PFSK-1 (cell line): ENCODE results near the gene GATA3.

Experiments used
- POLR2AphosphoS5 ChIP-seq: IDR thresholded peaks from 2 replicates; pipeline ENCODE4 v1.6.1; 2012; ENCODE audit warnings: low read depth, mild to moderate bottlenecking, control low read depth, low read length, moderate library complexity
- REST ChIP-seq, 2 experiments: IDR thresholded peaks; 2 replicates each; pipeline versions ENCODE4 v1.6.1 to v1.8.0; 2011 to 2012; ENCODE audit warnings: low read depth in 2 of 2, low read length in 2 of 2, control low read depth in 1 of 2, inconsistent platforms in 1 of 2, mild to moderate bottlenecking in 1 of 2, moderate library complexity in 1 of 2; ENCODE audit not compliant: insufficient read depth in 1 of 2
- SIN3A ChIP-seq: IDR thresholded peaks from 2 replicates; pipeline ENCODE4 v1.6.1; 2012; ENCODE audit warnings: mild to moderate bottlenecking, low read length, moderate library complexity, borderline replicate concordance; ENCODE audit not compliant: insufficient read depth

GRCh38 chr10:8047452-8048280, 6.8 kb upstream of the GATA3 start:
- TF ChIP-seq SIN3A, result no peak
- TF ChIP-seq POLR2AphosphoS5, result no peak
- no peak for TF ChIP-seq REST (IDR thresholded peaks at IDR 0.05; ENCODE audit: insufficient read depth in 1 of 2, low read depth in 2 of 2, low read length in 2 of 2)
